Loucy (cell line): ENCODE results near the gene RERG.

ENCODE experiments used
- CTCF ChIP-seq: fragments of 200-600 bp; sonication (generic); conservative IDR thresholded peaks from 2 replicates; pipeline ENCODE4 v1.5.1; 2014; ENCODE audit warnings: mild to moderate bottlenecking, antibody characterized with exemption, low read length
- EZH2phosphoT487 ChIP-seq: fragments of 200-600 bp; IDR thresholded peaks from 2 replicates; pipeline ENCODE4 v1.6.1; 2018; ENCODE audit warnings: antibody characterized with exemption, mild to moderate bottlenecking, moderate library complexity, borderline replicate concordance

GRCh38 chr12:15116983-15117382 is 104.2 kb downstream of the RERG start:
- TF ChIP-seq CTCF (no peak), EZH2phosphoT487 (no peak)
